ENCODE results near the gene CBFA2T2. TPM values are rescaled to one million over a fixed set of nuclear protein-coding genes. Genes with fewer than 3 reads are reported as not detected.
"Not testable (repeated sequence)": the region's sequence is repeated elsewhere in the genome, so short reads cannot be mapped to it uniquely, and the experiment has no call there.

Gene CBFA2T2
- total RNA-seq, 1 donor from 2014 or later = 19.6 TPM

GRCh38 chr20:33501000-33501399, 11.1 kb downstream of the CBFA2T2 start:
- TF ChIP-seq CTCF (IDR thresholded peaks at IDR 0.05) = no peak
- DNase-seq (ENCODE audit: extremely low spot score, unreplicated experiment) = no peak
- Mint-ChIP-seq H3K4me3 (ENCODE audit: unreplicated experiment) (no peak overlapping the region), H3K9me3 (ENCODE audit: unreplicated experiment) (no peaks in the 10 kb centered on the region), H3K36me3 (ENCODE audit: unreplicated experiment) (no peaks in the 10 kb centered on the region), H3K27me3 (ENCODE audit: unreplicated experiment) (no peaks in the 10 kb centered on the region), H3K27ac (ENCODE audit: unreplicated experiment) (no peak overlapping the region), H3K4me1 (ENCODE audit: unreplicated experiment) (peaks cover 7% of the 10 kb centered on the region)

GRCh38 chr20:33503564-33503963, 13.7 kb downstream of the CBFA2T2 start:
- no peak overlapping the region for H3K4me3 Mint-ChIP-seq (ENCODE audit: unreplicated experiment)
- H3K9me3 Mint-ChIP-seq (ENCODE audit: unreplicated experiment) = no peaks in the 10 kb centered on the region
- DNase-seq (ENCODE audit: extremely low spot score, unreplicated experiment) = no peak
- H3K27ac Mint-ChIP-seq (ENCODE audit: unreplicated experiment) = no peak overlapping the region
- H3K36me3 Mint-ChIP-seq (ENCODE audit: unreplicated experiment) = peaks cover 2% of the 10 kb centered on the region
- peaks cover 7% of the 10 kb centered on the region for H3K4me1 Mint-ChIP-seq (ENCODE audit: unreplicated experiment)
- H3K27me3 Mint-ChIP-seq (ENCODE audit: unreplicated experiment) = no peaks in the 10 kb centered on the region
- TF ChIP-seq CTCF (IDR thresholded peaks at IDR 0.05) = no peak

GRCh38 chr20:33506576-33506975, 16.7 kb downstream of the CBFA2T2 start:
- no peak overlapping the region for H3K4me3 Mint-ChIP-seq (ENCODE audit: unreplicated experiment)
- no peak overlapping the region for H3K27ac Mint-ChIP-seq (ENCODE audit: unreplicated experiment)
- peaks cover 3% of the 10 kb centered on the region for H3K4me1 Mint-ChIP-seq (ENCODE audit: unreplicated experiment)
- H3K9me3 Mint-ChIP-seq (ENCODE audit: unreplicated experiment) = no peaks in the 10 kb centered on the region
- H3K27me3 Mint-ChIP-seq (ENCODE audit: unreplicated experiment) = no peaks in the 10 kb centered on the region
- no peak for DNase-seq (ENCODE audit: extremely low spot score, unreplicated experiment)
- H3K36me3 Mint-ChIP-seq (ENCODE audit: unreplicated experiment) = peaks cover 2% of the 10 kb centered on the region
- no peak for TF ChIP-seq CTCF (IDR thresholded peaks at IDR 0.05)

- TF ChIP-seq CTCF (IDR thresholded peaks at IDR 0.05) = no peak
- H3K36me3 Mint-ChIP-seq (ENCODE audit: unreplicated experiment) = peaks cover 2% of the 10 kb centered on the region
- H3K4me1 Mint-ChIP-seq (ENCODE audit: unreplicated experiment) = peaks cover 3% of the 10 kb centered on the region
- no peak overlapping the region for H3K27ac Mint-ChIP-seq (ENCODE audit: unreplicated experiment)
- no peak for DNase-seq (ENCODE audit: extremely low spot score, unreplicated experiment)
- H3K27me3 Mint-ChIP-seq (ENCODE audit: unreplicated experiment) = no peaks in the 10 kb centered on the region
- no peak overlapping the region for H3K4me3 Mint-ChIP-seq (ENCODE audit: unreplicated experiment)
- H3K9me3 Mint-ChIP-seq (ENCODE audit: unreplicated experiment) = no peaks in the 10 kb centered on the region
These were observed 17.6 kb downstream of the CBFA2T2 start for GRCh38 chr20:33507461-33507860.

GRCh38 chr20:33508015-33508414, 18.1 kb downstream of the CBFA2T2 start:
- not testable (repeated sequence) for H3K4me1 Mint-ChIP-seq (ENCODE audit: unreplicated experiment); H3K27ac Mint-ChIP-seq (ENCODE audit: unreplicated experiment); DNase-seq (ENCODE audit: extremely low spot score, unreplicated experiment); H3K9me3 Mint-ChIP-seq (ENCODE audit: unreplicated experiment); H3K4me3 Mint-ChIP-seq (ENCODE audit: unreplicated experiment); H3K36me3 Mint-ChIP-seq (ENCODE audit: unreplicated experiment); H3K27me3 Mint-ChIP-seq (ENCODE audit: unreplicated experiment)

- H3K4me1 Mint-ChIP-seq (ENCODE audit: unreplicated experiment); H3K9me3 Mint-ChIP-seq (ENCODE audit: unreplicated experiment); H3K4me3 Mint-ChIP-seq (ENCODE audit: unreplicated experiment); H3K27ac Mint-ChIP-seq (ENCODE audit: unreplicated experiment); DNase-seq (ENCODE audit: extremely low spot score, unreplicated experiment); H3K36me3 Mint-ChIP-seq (ENCODE audit: unreplicated experiment); H3K27me3 Mint-ChIP-seq (ENCODE audit: unreplicated experiment): not testable (repeated sequence)
These were observed 19.2 kb downstream of the CBFA2T2 start for GRCh38 chr20:33509057-33509456.

GRCh38 chr20:33511876-33512275, 22.0 kb downstream of the CBFA2T2 start:
- peaks cover 11% of the 10 kb centered on the region for H3K4me1 Mint-ChIP-seq (ENCODE audit: unreplicated experiment)
- not testable (repeated sequence) for H3K4me3 Mint-ChIP-seq (ENCODE audit: unreplicated experiment)

More at GRCh38 chr20:33511876-33512275, 22.0 kb downstream of the CBFA2T2 start:
- DNase-seq (ENCODE audit: extremely low spot score, unreplicated experiment); H3K36me3 Mint-ChIP-seq (ENCODE audit: unreplicated experiment); H3K27ac Mint-ChIP-seq (ENCODE audit: unreplicated experiment); H3K9me3 Mint-ChIP-seq (ENCODE audit: unreplicated experiment); H3K27me3 Mint-ChIP-seq (ENCODE audit: unreplicated experiment): not testable (repeated sequence)
